GM12801 (cell line): Measurements from ENCODE around the gene SULF2.

Experiments
- CTCF ChIP-seq: IDR thresholded peaks from one replicate; pipeline ENCODE4 v1.5.1; 2011; ENCODE audit warnings: control low read depth; ENCODE audit not compliant: insufficient read length; ENCODE audit errors: extremely low read depth

The SULF2 gene

GRCh38 chr20:47799116-47799715, 13.9 kb upstream of the SULF2 start:
- TF ChIP-seq CTCF, result no peak

GRCh38 chr20:47796971-47797370, 11.7 kb upstream of the SULF2 start:
- TF ChIP-seq CTCF, result no peak

GRCh38 chr20:47795214-47795907, 10.1 kb upstream of the SULF2 start:
- TF ChIP-seq CTCF, result no peak

- no peak for TF ChIP-seq CTCF
These were observed 6.8 kb upstream of the SULF2 start for GRCh38 chr20:47792021-47792618.

- no peak for TF ChIP-seq CTCF
These were observed 5.9 kb upstream of the SULF2 start for GRCh38 chr20:47791084-47791599.

GRCh38 chr20:47790580-47790965, 5.3 kb upstream of the SULF2 start:
- no peak for TF ChIP-seq CTCF

GRCh38 chr20:47789764-47790579, 4.7 kb upstream of the SULF2 start:
- no peak for TF ChIP-seq CTCF
